Measurements from ENCODE around the gene LEF1.

LEF1 gene

DNA sequence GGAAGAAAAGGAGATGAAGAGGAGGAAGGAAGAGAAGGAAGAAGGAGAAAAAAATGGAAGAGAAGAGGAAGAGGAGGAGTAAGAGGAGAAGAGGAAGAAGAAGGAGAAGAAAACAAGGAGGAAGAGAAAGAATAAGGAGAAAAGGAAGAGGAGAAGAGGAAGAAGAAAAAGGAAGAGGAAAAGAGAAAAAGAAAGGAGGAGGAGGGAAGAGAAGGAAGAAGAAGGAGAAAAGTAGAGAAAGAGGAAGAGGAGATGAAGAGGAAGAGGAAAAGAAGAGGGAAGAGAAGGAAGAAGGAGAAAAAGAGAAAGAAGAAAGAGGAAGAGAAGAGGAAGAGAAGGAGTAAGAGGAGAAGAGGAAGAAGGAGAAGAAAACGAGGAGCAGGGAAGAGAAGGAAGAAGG is 11.8 kb upstream of the LEF1 start:
- Histone ChIP-seq H3K4me1 (ENCODE audit: control insufficient read depth, insufficient read depth, low read length, unreplicated experiment) (no peaks in the 10 kb centered on the region), H3K27ac (ENCODE audit: low read depth, low read length) (no peak overlapping the region), H3K4me3 (ENCODE audit: low read depth, low read length) (no peak overlapping the region), H3K36me3 (ENCODE audit: insufficient read depth, low read length) (no peaks in the 10 kb centered on the region), H2AFZ (ENCODE audit: low read length, unreplicated experiment) (no peak overlapping the region), H3K79me2 (ENCODE audit: control insufficient read depth, insufficient read depth, low read length, unreplicated experiment) (no peaks in the 10 kb centered on the region), H3K27me3 (ENCODE audit: insufficient read depth, low read length) (peaks cover 20% of the 10 kb centered on the region)

DNA sequence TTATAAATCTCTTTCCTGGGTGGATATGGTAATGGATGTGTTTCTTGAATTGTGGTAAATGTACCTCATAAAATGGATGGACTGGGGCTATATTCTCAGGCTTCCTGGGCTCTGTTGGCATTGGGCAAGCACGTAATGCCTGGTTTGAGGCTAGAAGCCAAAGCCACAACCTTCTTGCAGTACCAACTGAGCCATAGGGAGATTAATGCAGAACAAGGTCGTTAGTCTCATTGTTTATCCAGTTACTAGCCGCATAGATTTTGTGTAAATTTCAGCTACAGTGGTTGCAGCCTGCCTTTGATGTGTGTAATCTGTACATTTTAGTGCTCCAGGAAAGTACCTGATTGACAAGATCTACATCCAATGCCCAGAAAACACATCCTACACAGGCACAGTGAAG is 7.2 kb upstream of the LEF1 start:
- Histone ChIP-seq H2AFZ (ENCODE audit: low read length, unreplicated experiment) (no peak overlapping the region), H3K79me2 (ENCODE audit: control insufficient read depth, insufficient read depth, low read length, unreplicated experiment) (no peaks in the 10 kb centered on the region), H3K36me3 (ENCODE audit: insufficient read depth, low read length) (no peaks in the 10 kb centered on the region), H3K27me3 (ENCODE audit: insufficient read depth, low read length) (peaks cover 52% of the 10 kb centered on the region), H3K27ac (ENCODE audit: low read depth, low read length) (no peak overlapping the region), H3K4me3 (ENCODE audit: low read depth, low read length) (no peak overlapping the region), H3K4me1 (ENCODE audit: control insufficient read depth, insufficient read depth, low read length, unreplicated experiment) (no peaks in the 10 kb centered on the region)

DNA sequence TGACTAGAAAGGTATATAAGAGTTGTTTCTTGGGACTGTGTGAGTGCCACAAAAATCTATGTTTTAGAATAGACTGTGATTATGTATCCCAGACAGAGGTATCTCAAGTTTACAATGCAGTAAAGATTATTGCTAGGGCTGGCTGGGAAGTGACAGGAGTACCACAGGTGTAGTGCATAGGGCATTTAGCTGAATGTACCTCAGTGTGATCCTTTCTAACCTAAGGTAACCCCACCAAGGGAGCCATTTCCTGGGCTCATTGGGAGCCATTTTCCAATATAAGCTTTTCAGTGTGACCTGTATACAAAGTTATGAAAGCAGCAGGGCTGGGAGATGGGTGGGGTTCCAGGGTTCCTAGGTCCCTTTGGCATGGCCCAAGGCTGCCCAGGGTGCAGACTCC is 6.1 kb upstream of the LEF1 start:
- H3K4me3 ChIP-seq (ENCODE audit: low read depth, low read length): no peak overlapping the region
- no peaks in the 10 kb centered on the region for H3K4me1 ChIP-seq (ENCODE audit: control insufficient read depth, insufficient read depth, low read length, unreplicated experiment)
- peaks cover 63% of the 10 kb centered on the region for H3K27me3 ChIP-seq (ENCODE audit: insufficient read depth, low read length)
- H3K27ac ChIP-seq (ENCODE audit: low read depth, low read length): no peak overlapping the region
- H3K79me2 ChIP-seq (ENCODE audit: control insufficient read depth, insufficient read depth, low read length, unreplicated experiment): no peaks in the 10 kb centered on the region
- no peak overlapping the region for H2AFZ ChIP-seq (ENCODE audit: low read length, unreplicated experiment)
- H3K36me3 ChIP-seq (ENCODE audit: insufficient read depth, low read length): no peaks in the 10 kb centered on the region

- Histone ChIP-seq H3K79me2 (ENCODE audit: control insufficient read depth, insufficient read depth, low read length, unreplicated experiment) (no peaks in the 10 kb centered on the region), H3K4me1 (ENCODE audit: control insufficient read depth, insufficient read depth, low read length, unreplicated experiment) (no peaks in the 10 kb centered on the region), H3K4me3 (ENCODE audit: low read depth, low read length) (peak overlapping the region; percentile 76), H3K27ac (ENCODE audit: low read depth, low read length) (no peak overlapping the region), H3K27me3 (ENCODE audit: insufficient read depth, low read length) (peaks cover 69% of the 10 kb centered on the region), H2AFZ (ENCODE audit: low read length, unreplicated experiment) (peak overlapping the region; percentile 87), H3K36me3 (ENCODE audit: insufficient read depth, low read length) (no peaks in the 10 kb centered on the region)
Observed at GRCh38 chr4:108173599-108174057, 4.9 kb upstream of the LEF1 start.

- Histone ChIP-seq H3K4me3 (ENCODE audit: low read depth, low read length) (peak overlapping the region; percentile 76), H3K27me3 (ENCODE audit: insufficient read depth, low read length) (peaks cover 76% of the 10 kb centered on the region), H3K79me2 (ENCODE audit: control insufficient read depth, insufficient read depth, low read length, unreplicated experiment) (no peaks in the 10 kb centered on the region), H3K27ac (ENCODE audit: low read depth, low read length) (no peak overlapping the region), H3K4me1 (ENCODE audit: control insufficient read depth, insufficient read depth, low read length, unreplicated experiment) (no peaks in the 10 kb centered on the region), H2AFZ (ENCODE audit: low read length, unreplicated experiment) (peak overlapping the region; percentile 87), H3K36me3 (ENCODE audit: insufficient read depth, low read length) (no peaks in the 10 kb centered on the region)
Observed at GRCh38 chr4:108172753-108173598, 4.2 kb upstream of the LEF1 start.

DNA sequence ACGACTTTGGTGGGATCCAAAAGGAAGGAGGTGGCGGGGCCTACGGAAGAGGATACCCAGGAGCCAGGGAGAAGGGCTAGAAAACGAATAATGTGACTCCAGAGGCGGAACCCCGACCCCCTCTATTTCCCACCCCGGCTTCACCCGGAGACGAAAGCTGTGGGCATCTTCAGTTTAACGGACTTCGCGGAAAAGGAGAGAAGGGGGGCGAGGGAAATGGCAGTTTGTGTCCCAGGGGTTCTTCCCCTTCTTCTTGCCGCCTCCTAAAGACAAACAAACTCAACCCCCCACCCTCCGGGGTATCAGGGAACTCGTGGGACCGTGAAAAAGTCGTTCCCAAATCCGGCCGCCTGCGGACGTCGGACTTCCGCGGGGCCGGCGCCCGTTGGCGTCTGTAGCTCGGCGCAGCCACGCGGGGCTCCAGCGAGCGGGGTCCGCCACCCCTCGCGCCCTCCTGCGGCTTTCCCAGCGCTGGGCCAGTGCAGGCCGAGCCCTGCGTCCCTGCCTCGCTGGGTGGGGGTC is 3.6 kb upstream of the LEF1 start:
- Histone ChIP-seq H3K27ac (ENCODE audit: low read depth, low read length) (no peak overlapping the region), H3K4me3 (ENCODE audit: low read depth, low read length) (peak overlapping the region; percentile 76), H3K27me3 (ENCODE audit: insufficient read depth, low read length) (peaks cover 81% of the 10 kb centered on the region)

DNA sequence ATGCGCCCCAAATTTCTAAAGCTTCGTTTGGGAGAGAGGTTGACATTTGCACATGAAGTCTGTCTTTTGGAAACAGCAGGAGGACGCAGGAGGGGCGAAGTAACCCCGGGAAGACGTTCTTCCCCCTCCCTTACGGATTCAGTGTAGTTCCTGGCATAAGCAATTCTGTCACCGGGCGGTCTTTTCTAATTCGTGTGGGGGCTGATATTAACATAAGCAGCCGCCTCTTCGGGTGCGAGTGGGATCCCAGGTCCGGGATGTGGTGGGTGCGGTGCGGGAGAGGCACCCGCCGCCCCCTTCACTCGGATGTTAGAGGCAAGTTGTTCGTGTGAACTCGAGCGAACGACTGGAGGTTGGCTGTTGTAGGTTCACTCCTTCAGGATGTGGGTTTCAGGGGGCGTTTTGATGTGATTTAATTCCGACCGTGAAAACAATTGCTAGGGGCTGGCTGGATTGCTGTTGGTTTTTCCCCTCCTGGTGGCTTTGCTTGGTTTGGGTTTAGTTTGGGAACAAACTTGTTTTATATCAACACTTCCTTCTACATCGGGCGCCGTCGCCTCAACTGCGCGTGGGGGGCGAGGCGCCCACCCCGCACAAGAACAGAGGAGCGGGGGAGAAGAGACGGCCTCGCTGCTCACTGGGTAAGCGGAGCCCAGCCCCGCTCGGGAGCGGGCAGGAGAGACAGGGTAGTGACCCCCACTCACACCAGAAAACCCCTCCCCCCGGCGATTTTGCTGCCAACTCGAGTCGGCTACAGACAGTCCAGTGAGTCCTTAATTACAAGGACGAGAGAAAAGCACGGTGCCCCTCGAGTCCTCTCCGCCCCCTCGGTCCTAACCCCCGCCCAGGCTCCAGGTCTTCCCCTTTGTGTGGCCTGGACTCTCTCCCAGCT is 2.9 kb upstream of the LEF1 start:
- Histone ChIP-seq H3K27ac (ENCODE audit: low read depth, low read length) (no peak overlapping the region), H3K4me1 (ENCODE audit: control insufficient read depth, insufficient read depth, low read length, unreplicated experiment) (no peaks in the 10 kb centered on the region), H3K27me3 (ENCODE audit: insufficient read depth, low read length) (peaks cover 88% of the 10 kb centered on the region), H3K36me3 (ENCODE audit: insufficient read depth, low read length) (no peaks in the 10 kb centered on the region), H2AFZ (ENCODE audit: low read length, unreplicated experiment) (no peak overlapping the region), H3K4me3 (ENCODE audit: low read depth, low read length) (no peak overlapping the region), H3K79me2 (ENCODE audit: control insufficient read depth, insufficient read depth, low read length, unreplicated experiment) (no peaks in the 10 kb centered on the region)

More for the DNA sequence above, 3.6 kb upstream of the LEF1 start:
- no peaks in the 10 kb centered on the region for H3K36me3 ChIP-seq (ENCODE audit: insufficient read depth, low read length)
- H2AFZ ChIP-seq (ENCODE audit: low read length, unreplicated experiment): peak overlapping the region; percentile 87
- H3K4me1 ChIP-seq (ENCODE audit: control insufficient read depth, insufficient read depth, low read length, unreplicated experiment): no peaks in the 10 kb centered on the region
- H3K79me2 ChIP-seq (ENCODE audit: control insufficient read depth, insufficient read depth, low read length, unreplicated experiment): no peaks in the 10 kb centered on the region

DNA sequence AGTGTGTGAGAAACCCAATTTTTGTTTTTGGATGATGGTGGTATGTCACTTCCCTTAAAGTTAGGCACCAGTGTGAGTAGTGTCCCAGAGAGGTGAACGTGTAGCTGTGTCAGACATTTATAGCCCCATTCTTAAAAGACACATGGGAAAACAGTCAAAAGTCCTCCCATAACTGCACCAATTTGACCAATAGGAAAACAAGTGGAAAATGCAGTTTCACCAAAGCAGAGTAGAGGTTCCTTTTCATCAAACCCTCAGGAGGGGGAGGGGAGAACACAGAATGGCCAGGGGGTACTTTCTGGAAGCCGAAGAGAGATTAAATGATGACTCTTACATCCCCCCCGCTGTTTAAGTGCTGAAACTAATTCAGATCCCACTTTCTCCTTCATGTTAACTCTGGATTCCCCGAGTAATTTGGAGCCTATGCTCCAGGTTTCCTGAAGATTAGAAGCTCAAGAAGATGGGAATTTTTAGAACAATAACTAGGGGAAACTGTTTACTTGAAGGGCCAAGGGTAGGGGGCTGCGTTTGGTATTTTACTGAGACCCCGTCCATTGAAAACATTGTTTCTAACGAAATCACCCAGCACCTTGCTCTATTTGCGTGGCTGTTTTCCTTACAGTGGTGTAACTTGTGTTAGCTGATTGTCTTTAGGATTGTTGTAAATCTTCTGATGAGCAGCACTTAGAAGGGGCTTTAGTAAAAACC is 2.1 kb upstream of the LEF1 start:
- no peak overlapping the region for H3K27ac ChIP-seq (ENCODE audit: low read depth, low read length)
- H3K4me1 ChIP-seq (ENCODE audit: control insufficient read depth, insufficient read depth, low read length, unreplicated experiment): no peaks in the 10 kb centered on the region
- H2AFZ ChIP-seq (ENCODE audit: low read length, unreplicated experiment): no peak overlapping the region
- no peak overlapping the region for H3K4me3 ChIP-seq (ENCODE audit: low read depth, low read length)
- H3K36me3 ChIP-seq (ENCODE audit: insufficient read depth, low read length): no peaks in the 10 kb centered on the region
- peaks cover 92% of the 10 kb centered on the region for H3K27me3 ChIP-seq (ENCODE audit: insufficient read depth, low read length)
- H3K79me2 ChIP-seq (ENCODE audit: control insufficient read depth, insufficient read depth, low read length, unreplicated experiment): no peaks in the 10 kb centered on the region

DNA sequence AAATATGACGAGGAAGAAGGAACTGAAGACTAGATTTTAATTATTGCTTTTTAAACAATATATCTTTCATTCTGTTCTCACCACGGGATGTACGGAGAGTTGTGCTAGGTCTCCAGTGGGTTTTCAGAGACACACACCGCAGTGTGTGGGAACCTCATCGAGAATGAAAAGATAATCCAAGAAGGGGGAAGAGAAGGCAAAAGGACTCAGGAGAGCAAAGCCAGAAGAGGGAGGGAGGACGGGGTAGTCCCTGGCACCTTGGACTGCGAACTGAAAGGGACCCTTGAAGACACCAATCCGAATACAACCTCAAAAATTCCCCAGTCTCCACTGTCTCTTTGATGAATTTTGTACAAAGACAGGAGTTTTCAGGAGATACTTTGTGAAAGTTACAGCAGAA is 932 bp upstream of the LEF1 start:
- H3K79me2 ChIP-seq (ENCODE audit: control insufficient read depth, insufficient read depth, low read length, unreplicated experiment): no peaks in the 10 kb centered on the region
- H2AFZ ChIP-seq (ENCODE audit: low read length, unreplicated experiment): no peak overlapping the region
- no peak overlapping the region for H3K27ac ChIP-seq (ENCODE audit: low read depth, low read length)
- no peak overlapping the region for H3K4me3 ChIP-seq (ENCODE audit: low read depth, low read length)
- H3K36me3 ChIP-seq (ENCODE audit: insufficient read depth, low read length): no peaks in the 10 kb centered on the region
- H3K4me1 ChIP-seq (ENCODE audit: control insufficient read depth, insufficient read depth, low read length, unreplicated experiment): no peaks in the 10 kb centered on the region
- peaks cover 98% of the 10 kb centered on the region for H3K27me3 ChIP-seq (ENCODE audit: insufficient read depth, low read length)

DNA sequence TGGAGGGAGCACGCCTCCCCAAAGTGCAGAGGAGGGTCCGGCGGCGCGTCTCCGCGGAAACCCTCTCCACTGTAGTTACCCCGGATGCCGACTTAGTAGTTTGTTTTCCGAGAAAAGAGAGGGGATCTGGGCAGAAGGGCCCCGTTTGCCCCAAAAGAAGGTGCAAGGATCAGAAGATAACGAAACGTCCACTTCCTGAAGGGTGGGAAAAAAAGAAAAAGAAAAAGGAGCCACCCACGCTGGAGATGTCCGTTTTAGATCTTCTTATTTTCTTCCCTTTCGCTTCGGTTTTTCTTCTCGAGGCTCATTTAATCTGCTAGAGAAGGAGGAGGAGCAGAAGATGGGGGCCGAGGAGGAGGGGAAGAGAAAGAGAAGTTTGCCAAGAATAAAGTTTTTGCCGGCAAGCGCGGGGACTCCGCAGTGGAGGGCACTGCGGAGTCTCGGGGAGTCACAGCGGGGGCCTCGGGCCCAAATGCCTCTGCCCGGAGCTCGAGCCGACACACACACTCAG is 517 bp downstream of the LEF1 start:
- no peaks in the 10 kb centered on the region for H3K36me3 ChIP-seq (ENCODE audit: insufficient read depth, low read length)
- no peaks in the 10 kb centered on the region for H3K4me1 ChIP-seq (ENCODE audit: control insufficient read depth, insufficient read depth, low read length, unreplicated experiment)
- H3K27me3 ChIP-seq (ENCODE audit: insufficient read depth, low read length): peaks cover 97% of the 10 kb centered on the region
- no peaks in the 10 kb centered on the region for H3K79me2 ChIP-seq (ENCODE audit: control insufficient read depth, insufficient read depth, low read length, unreplicated experiment)
- peak overlapping the region; percentile 75 for H3K4me3 ChIP-seq (ENCODE audit: low read depth, low read length)
- no peak overlapping the region for H3K27ac ChIP-seq (ENCODE audit: low read depth, low read length)
- peak overlapping the region; percentile 80 for H2AFZ ChIP-seq (ENCODE audit: low read length, unreplicated experiment)

Data from ACC112 (cell line).